Measurements from ENCODE around the gene ST3GAL3.

ST3GAL3 gene

GRCh38 chr1:43836267-43836951, 129.1 kb downstream of the ST3GAL3 start:
- H3K4me3 ChIP-seq (ENCODE audit: low read length), result no peak overlapping the region
- peak; percentile 95 for DNase-seq (ENCODE audit: low read depth, low spot score)

GRCh38 chr1:43839056-43839455, 131.7 kb downstream of the ST3GAL3 start:
- no peak overlapping the region for H3K4me3 ChIP-seq (ENCODE audit: low read length)
- no peak for DNase-seq (ENCODE audit: low read depth, low spot score)

GRCh38 chr1:43841321-43842174, 134.2 kb downstream of the ST3GAL3 start:
- DNase-seq (ENCODE audit: low read depth, low spot score), result no peak
- no peak overlapping the region for H3K4me3 ChIP-seq (ENCODE audit: low read length)

GRCh38 chr1:43842175-43842498, 134.8 kb downstream of the ST3GAL3 start:
- no peak for DNase-seq (ENCODE audit: low read depth, low spot score)
- H3K4me3 ChIP-seq (ENCODE audit: low read length), result no peak overlapping the region

- no peak for DNase-seq (ENCODE audit: low read depth, low spot score)
- H3K4me3 ChIP-seq (ENCODE audit: low read length), result no peak overlapping the region
Measured at GRCh38 chr1:43843684-43844083, 136.3 kb downstream of the ST3GAL3 start.

- no peak overlapping the region for H3K4me3 ChIP-seq (ENCODE audit: low read length)
- no peak for DNase-seq (ENCODE audit: low read depth, low spot score)
Measured at GRCh38 chr1:43844114-43844513, 136.8 kb downstream of the ST3GAL3 start.

- DNase-seq (ENCODE audit: low read depth, low spot score), result no peak
- no peak overlapping the region for H3K4me3 ChIP-seq (ENCODE audit: low read length)
Measured at GRCh38 chr1:43847290-43847689, 140.0 kb downstream of the ST3GAL3 start.

GRCh38 chr1:43847882-43848281, 140.5 kb downstream of the ST3GAL3 start:
- H3K4me3 ChIP-seq (ENCODE audit: low read length), result no peak overlapping the region
- DNase-seq (ENCODE audit: low read depth, low spot score), result no peak

GRCh38 chr1:43849670-43850069, 142.3 kb downstream of the ST3GAL3 start:
- H3K4me3 ChIP-seq (ENCODE audit: low read length), result no peak overlapping the region
- DNase-seq (ENCODE audit: low read depth, low spot score), result no peak

- H3K4me3 ChIP-seq (ENCODE audit: low read length), result no peak overlapping the region
- no peak for DNase-seq (ENCODE audit: low read depth, low spot score)
Measured at GRCh38 chr1:43850591-43851233, 143.4 kb downstream of the ST3GAL3 start.

GRCh38 chr1:43851561-43852338, 144.4 kb downstream of the ST3GAL3 start:
- H3K4me3 ChIP-seq (ENCODE audit: low read length), result no peak overlapping the region
- no peak for DNase-seq (ENCODE audit: low read depth, low spot score)

- DNase-seq (ENCODE audit: low read depth, low spot score), result peak; percentile 91
- no peak overlapping the region; the same call in 1 of the 2 replicates for H3K4me3 ChIP-seq (ENCODE audit: low read length)
Measured at GRCh38 chr1:43853161-43853921, 146.0 kb downstream of the ST3GAL3 start.

- DNase-seq (ENCODE audit: low read depth, low spot score), result no peak
- H3K4me3 ChIP-seq (ENCODE audit: low read length), result no peak overlapping the region
Measured at GRCh38 chr1:43854473-43854872, 147.1 kb downstream of the ST3GAL3 start.

GRCh38 chr1:43856188-43856587, 148.9 kb downstream of the ST3GAL3 start:
- H3K4me3 ChIP-seq (ENCODE audit: low read length), result no peak overlapping the region
- no peak for DNase-seq (ENCODE audit: low read depth, low spot score)

- no peak for DNase-seq (ENCODE audit: low read depth, low spot score)
- no peak overlapping the region for H3K4me3 ChIP-seq (ENCODE audit: low read length)
Measured at GRCh38 chr1:43857163-43857562, 149.8 kb downstream of the ST3GAL3 start.

- no peak for DNase-seq (ENCODE audit: low read depth, low spot score)
- H3K4me3 ChIP-seq (ENCODE audit: low read length), result no peak overlapping the region
Measured at GRCh38 chr1:43858324-43858723, 151.0 kb downstream of the ST3GAL3 start.

- DNase-seq (ENCODE audit: low read depth, low spot score), result no peak
- no peak overlapping the region for H3K4me3 ChIP-seq (ENCODE audit: low read length)
Measured at GRCh38 chr1:43861337-43861736, 154.0 kb downstream of the ST3GAL3 start.

GRCh38 chr1:43861988-43862735, 154.8 kb downstream of the ST3GAL3 start:
- H3K4me3 ChIP-seq (ENCODE audit: low read length), result no peak overlapping the region
- DNase-seq (ENCODE audit: low read depth, low spot score), result no peak
